Astrocyte of the cerebellum (primary cell): Measurements from ENCODE around the gene CDC45.
A peak's percentile ranks its signal among the peaks of the same experiment; 100 is the strongest.

Experiments
- DNase-seq: peaks from one replicate; pipeline ENCODE4 v3.0.0-alpha.2; 2011; ENCODE audit warnings: low read depth
- H3K4me3 ChIP-seq: 2 replicates; pipeline ENCODE4 v1.5.1; 2011; ENCODE audit warnings: mild to moderate bottlenecking, low read depth, low read length, moderate library complexity
- CTCF ChIP-seq: IDR thresholded peaks from 2 replicates; pipeline ENCODE4 v1.5.1; 2012; ENCODE audit warnings: low read length, low read depth, moderate library complexity, mild to moderate bottlenecking; ENCODE audit errors: missing control alignments
- in situ Hi-C: cut with HindIII; loops from 2 replicates; pipeline ENCODE4 v1.10.0; 2017; ENCODE audit warnings: low sequenced_read_pairs

The CDC45 gene

GRCh38 chr22:19495562-19496323 lies 16.0 kb downstream of the CDC45 start:
- H3K4me3 ChIP-seq: no peak overlapping the region
- in situ Hi-C loops: no loop called here
- TF ChIP-seq CTCF: peak; percentile 25
- DNase-seq: peak; percentile 15

- no peak overlapping the region for H3K4me3 ChIP-seq
- in situ Hi-C loops: no loop called here
- no peak for DNase-seq
- TF ChIP-seq CTCF: no peak
These were observed 16.6 kb downstream of the CDC45 start for GRCh38 chr22:19496324-19496630.

- no peak overlapping the region for H3K4me3 ChIP-seq
- TF ChIP-seq CTCF: no peak
- DNase-seq: peak; percentile 35
- in situ Hi-C loops: no loop called here
These were observed 17.5 kb downstream of the CDC45 start for GRCh38 chr22:19497245-19497644.

- no peak overlapping the region for H3K4me3 ChIP-seq
- DNase-seq: no peak
- in situ Hi-C loops: no loop called here
- TF ChIP-seq CTCF: no peak
These were observed 18.6 kb downstream of the CDC45 start for GRCh38 chr22:19498154-19498865.

- no peak for TF ChIP-seq CTCF
- DNase-seq: no peak
- H3K4me3 ChIP-seq: no peak overlapping the region
- in situ Hi-C loops: no loop called here
These were observed 19.1 kb downstream of the CDC45 start for GRCh38 chr22:19498866-19499190.

GRCh38 chr22:19499236-19499879 lies 19.6 kb downstream of the CDC45 start:
- in situ Hi-C loops: no loop called here
- no peak for DNase-seq
- no peak for TF ChIP-seq CTCF
- H3K4me3 ChIP-seq: no peak overlapping the region
